IPS-15b (cell line): ENCODE measurements around the gene OTUD1.

Experiments used
- H3K27me3 ChIP-seq: one replicate; pipeline ENCODE4 v1.6.1; 2013; ENCODE audit warnings: low read length; ENCODE audit not compliant: control insufficient read depth, insufficient read depth
- H3K36me3 ChIP-seq: one replicate; pipeline ENCODE4 v1.6.1; 2013; ENCODE audit warnings: low read length; ENCODE audit not compliant: control insufficient read depth, insufficient read depth
- H3K4me1 ChIP-seq: one replicate; pipeline ENCODE4 v1.6.1; 2013; ENCODE audit warnings: mild to moderate bottlenecking, low read length; ENCODE audit not compliant: control insufficient read depth, insufficient read depth
- H3K4me3 ChIP-seq: one replicate; pipeline ENCODE4 v1.5.1; 2013; ENCODE audit warnings: low read depth, low read length
- H3K9ac ChIP-seq: one replicate; pipeline ENCODE4 v1.6.1; 2013; ENCODE audit warnings: low read depth, mild to moderate bottlenecking, low read length
- H3K9me3 ChIP-seq: one replicate; pipeline ENCODE4 v1.6.1; 2013; ENCODE audit warnings: mild to moderate bottlenecking, low read length; ENCODE audit not compliant: control insufficient read depth, insufficient read depth

Gene OTUD1

GRCh38 chr10:23432639-23433038 is 6.2 kb upstream of the OTUD1 start:
- Histone ChIP-seq H3K36me3 (no peaks in the 10 kb centered on the region), H3K4me1 (no peaks in the 10 kb centered on the region), H3K27me3 (no peaks in the 10 kb centered on the region), H3K9me3 (no peaks in the 10 kb centered on the region), H3K4me3 (no peak overlapping the region), H3K9ac (no peak overlapping the region)

- H3K9ac ChIP-seq: no peak overlapping the region
- H3K4me1 ChIP-seq: no peaks in the 10 kb centered on the region
- H3K9me3 ChIP-seq: no peaks in the 10 kb centered on the region
- no peak overlapping the region for H3K4me3 ChIP-seq
- no peaks in the 10 kb centered on the region for H3K36me3 ChIP-seq
- no peaks in the 10 kb centered on the region for H3K27me3 ChIP-seq
Observed at GRCh38 chr10:23433701-23434100, 5.2 kb upstream of the OTUD1 start.

GRCh38 chr10:23435378-23435777 is 3.5 kb upstream of the OTUD1 start:
- Histone ChIP-seq H3K4me3 (no peak overlapping the region), H3K4me1 (no peaks in the 10 kb centered on the region), H3K36me3 (no peaks in the 10 kb centered on the region), H3K27me3 (peaks cover 3% of the 10 kb centered on the region), H3K9me3 (no peaks in the 10 kb centered on the region), H3K9ac (no peak overlapping the region)

GRCh38 chr10:23436983-23437382 is 1.9 kb upstream of the OTUD1 start:
- no peak overlapping the region for H3K9ac ChIP-seq
- H3K4me3 ChIP-seq: no peak overlapping the region
- H3K27me3 ChIP-seq: peaks cover 14% of the 10 kb centered on the region
- H3K4me1 ChIP-seq: no peaks in the 10 kb centered on the region
- no peaks in the 10 kb centered on the region for H3K9me3 ChIP-seq
- H3K36me3 ChIP-seq: no peaks in the 10 kb centered on the region

GRCh38 chr10:23437963-23438546 is 820 bp upstream of the OTUD1 start:
- H3K36me3 ChIP-seq: no peaks in the 10 kb centered on the region
- no peak overlapping the region for H3K9ac ChIP-seq
- peak overlapping the region; percentile 84 for H3K4me3 ChIP-seq
- peaks cover 14% of the 10 kb centered on the region for H3K27me3 ChIP-seq
- no peaks in the 10 kb centered on the region for H3K4me1 ChIP-seq
- H3K9me3 ChIP-seq: no peaks in the 10 kb centered on the region

GRCh38 chr10:23439452-23439960 is 631 bp downstream of the OTUD1 start:
- no peaks in the 10 kb centered on the region for H3K36me3 ChIP-seq
- H3K9me3 ChIP-seq: no peaks in the 10 kb centered on the region
- peak overlapping the region; percentile 79 for H3K4me3 ChIP-seq
- H3K27me3 ChIP-seq: peaks cover 14% of the 10 kb centered on the region
- no peaks in the 10 kb centered on the region for H3K4me1 ChIP-seq
- H3K9ac ChIP-seq: no peak overlapping the region

GRCh38 chr10:23439961-23440889 is 1.4 kb downstream of the OTUD1 start:
- H3K9ac ChIP-seq: no peak overlapping the region

GRCh38 chr10:23441251-23441650 is 2.4 kb downstream of the OTUD1 start:
- Histone ChIP-seq H3K4me1 (no peaks in the 10 kb centered on the region), H3K4me3 (no peak overlapping the region), H3K9ac (no peak overlapping the region), H3K9me3 (no peaks in the 10 kb centered on the region), H3K36me3 (no peaks in the 10 kb centered on the region), H3K27me3 (peaks cover 14% of the 10 kb centered on the region)

More at GRCh38 chr10:23439961-23440889, 1.4 kb downstream of the OTUD1 start:
- H3K9me3 ChIP-seq: no peaks in the 10 kb centered on the region
- H3K4me3 ChIP-seq: peak overlapping the region; percentile 79
- no peaks in the 10 kb centered on the region for H3K4me1 ChIP-seq
- no peaks in the 10 kb centered on the region for H3K36me3 ChIP-seq
- peaks cover 14% of the 10 kb centered on the region for H3K27me3 ChIP-seq

GRCh38 chr10:23442936-23443335 is 4.1 kb downstream of the OTUD1 start:
- H3K9me3 ChIP-seq: no peaks in the 10 kb centered on the region
- H3K4me1 ChIP-seq: no peaks in the 10 kb centered on the region
- peaks cover 14% of the 10 kb centered on the region for H3K27me3 ChIP-seq
- H3K4me3 ChIP-seq: no peak overlapping the region
- H3K36me3 ChIP-seq: no peaks in the 10 kb centered on the region
- H3K9ac ChIP-seq: no peak overlapping the region

GRCh38 chr10:23445591-23445990 is 6.7 kb downstream of the OTUD1 start:
- Histone ChIP-seq H3K9me3 (no peaks in the 10 kb centered on the region), H3K4me3 (no peak overlapping the region), H3K9ac (no peak overlapping the region), H3K4me1 (no peaks in the 10 kb centered on the region), H3K36me3 (no peaks in the 10 kb centered on the region), H3K27me3 (peaks cover 9% of the 10 kb centered on the region)

GRCh38 chr10:23448323-23448722 is 9.4 kb downstream of the OTUD1 start:
- H3K4me1 ChIP-seq: no peaks in the 10 kb centered on the region
- H3K27me3 ChIP-seq: no peaks in the 10 kb centered on the region
- H3K36me3 ChIP-seq: no peaks in the 10 kb centered on the region
- H3K9ac ChIP-seq: no peak overlapping the region
- H3K4me3 ChIP-seq: no peak overlapping the region
- no peaks in the 10 kb centered on the region for H3K9me3 ChIP-seq
